Keratinocyte (primary cell): ENCODE results near the gene TTC4. TPM values are rescaled to one million over a fixed set of nuclear protein-coding genes. Genes with fewer than 3 reads are reported as not detected.

ENCODE experiments used
- DNase-seq: peaks from one replicate; pipeline ENCODE4 v3.0.0-alpha.2; 2011; ENCODE audit warnings: low read depth, missing footprints, low spot score
- FAIRE-seq: peaks from 2 replicates; lab custom pipeline; 2011; peaks lifted over from hg19 to GRCh38; lab: Jason Lieb, UNC
- H2AFZ ChIP-seq: 2 replicates; pipeline ENCODE4 v1.6.0; 2012; ENCODE audit warnings: low read length, control low read depth, inconsistent platforms; ENCODE audit not compliant: control insufficient read depth
- H3K27ac ChIP-seq: 2 replicates; pipeline ENCODE4 v1.5.1; 2011; ENCODE audit warnings: low read length; ENCODE audit not compliant: control insufficient read depth, insufficient read depth
- H3K27me3 ChIP-seq: 3 replicates; pipeline ENCODE4 v1.6.0; 2011; ENCODE audit warnings: low read length; ENCODE audit not compliant: control insufficient read depth, insufficient read depth; ENCODE audit errors: extremely low read depth
- H3K36me3 ChIP-seq, 2 experiments: 2 replicates in 1 of 2; 3 replicates in 1 of 2; pipeline ENCODE4 v1.5.1; 2011; ENCODE audit warnings: low read length in 2 of 2, mild to moderate bottlenecking in 1 of 2; ENCODE audit not compliant: control insufficient read depth in 2 of 2, insufficient read depth in 2 of 2; ENCODE audit errors: extremely low read depth in 1 of 2
- H3K4me1 ChIP-seq: 3 replicates; pipeline ENCODE4 v1.5.1; 2011; ENCODE audit warnings: low read length; ENCODE audit not compliant: control insufficient read depth, insufficient read depth; ENCODE audit errors: extremely low read depth
- H3K4me2 ChIP-seq: 3 replicates; pipeline ENCODE4 v1.6.0; 2011; ENCODE audit warnings: low read depth, low read length; ENCODE audit not compliant: control insufficient read depth, insufficient read depth; ENCODE audit errors: extremely low read depth
- H3K4me3 ChIP-seq, 3 experiments: fragments of 200-600 bp in 1 of 3; sonication (generic) in 1 of 3; 2 replicates in 2 of 3; 3 replicates in 1 of 3; pipeline ENCODE4 v1.5.1; 2011 to 2016; ENCODE audit warnings: low read length in 3 of 3, mild to moderate bottlenecking in 3 of 3, control low read depth in 2 of 3, inconsistent platforms in 1 of 3, low read depth in 1 of 3, mixed read lengths in 1 of 3, mixed run types in 1 of 3, moderate library complexity in 1 of 3; ENCODE audit not compliant: control insufficient read depth in 2 of 3, insufficient read depth in 2 of 3; ENCODE audit errors: extremely low read depth in 1 of 3
- H3K79me2 ChIP-seq: 2 replicates; pipeline ENCODE4 v1.6.0; 2012; ENCODE audit warnings: low read length; ENCODE audit not compliant: control insufficient read depth, insufficient read depth
- H3K9ac ChIP-seq: 3 replicates; pipeline ENCODE4 v1.6.0; 2011; ENCODE audit warnings: low read length; ENCODE audit not compliant: control insufficient read depth, insufficient read depth; ENCODE audit errors: extremely low read depth
- H3K9me1 ChIP-seq: 3 replicates; pipeline ENCODE4 v1.6.0; 2011; ENCODE audit warnings: low read length; ENCODE audit not compliant: control insufficient read depth, insufficient read depth; ENCODE audit errors: extremely low read depth
- H3K9me3 ChIP-seq: 2 replicates; pipeline ENCODE4 v1.5.1; 2012; ENCODE audit warnings: low read depth, low read length; ENCODE audit not compliant: control insufficient read depth
- H4K20me1 ChIP-seq: 3 replicates; pipeline ENCODE4 v1.6.0; 2011; ENCODE audit warnings: low read length; ENCODE audit not compliant: control insufficient read depth, insufficient read depth; ENCODE audit errors: extremely low read depth
- CTCF ChIP-seq, 3 experiments: IDR thresholded peaks in 1 of 3; conservative IDR thresholded peaks in 1 of 3; optimal IDR thresholded peaks in 1 of 3; 2 replicates in 2 of 3; 3 replicates in 1 of 3; pipeline versions ENCODE3 to v1.5.1; 2011; ENCODE audit warnings: low read length in 3 of 3, mild to moderate bottlenecking in 3 of 3, moderate library complexity in 2 of 3, control low read depth in 1 of 3, inconsistent platforms in 1 of 3; ENCODE audit not compliant: insufficient read depth in 2 of 3; ENCODE audit errors: extremely low read depth in 1 of 3
- EZH2 ChIP-seq: IDR thresholded peaks from one replicate; pipeline ENCODE4 v1.6.1; 2012; ENCODE audit warnings: inconsistent platforms, mild to moderate bottlenecking, low read length, moderate library complexity
- dilution Hi-C: fragments of 300-500 bp; cut with MboI; formaldehyde crosslinking; loops from one replicate; pipeline ENCODE4 v1.7.0; 2020; ENCODE audit warnings: low sequenced_read_pairs; ENCODE audit not compliant: extremely low pct_ligation_motif_present
- polyA plus RNA-seq, 5 experiments: library from polyadenylated mRNA; depleted of rRNA in 3 of 5; stranded (reverse) in 3 of 5; stranded (forward) in 1 of 5; unstranded in 1 of 5; fragments of >200 nt; gene quantifications; 1 replicate in 1 of 5; 2 replicates in 3 of 5; 3 replicates in 1 of 5; pipeline versions ENCODE4 v1.2.1 to v1.2.3, GENCODE V29; 2011 to 2012; ENCODE audit warnings: missing spikeins in 2 of 5, low read depth in 1 of 5, low replicate concordance in 1 of 5

TTC4 gene
- polyA plus RNA-seq, 1 donor (not counting 4 experiments of a cell fraction or from before 2014, with no cell fraction given): 40.3 TPM

DNA sequence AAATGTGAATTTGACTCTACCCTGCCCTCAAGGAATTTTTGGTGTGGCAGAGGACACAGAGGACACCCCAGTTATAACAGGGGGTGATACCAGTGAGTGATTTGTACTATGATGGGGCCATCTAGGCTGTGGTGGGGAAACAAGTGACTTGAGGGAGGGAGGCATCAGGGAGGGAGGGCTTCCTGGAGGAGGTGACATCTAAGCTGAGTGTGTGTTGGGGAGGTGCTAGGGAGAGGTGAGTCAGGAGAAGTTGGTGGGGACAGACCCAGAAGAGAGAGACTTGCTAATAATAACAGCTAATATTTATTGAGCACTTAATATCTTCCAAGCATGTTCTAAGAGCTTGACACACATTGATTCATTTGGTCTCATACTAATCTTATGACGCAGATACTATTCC lies 19.9 kb upstream of the TTC4 start:
- H3K4me2 ChIP-seq: no peak overlapping the region
- H3K4me3 ChIP-seq: no peak overlapping the region
- H3K79me2 ChIP-seq: no peaks in the 10 kb centered on the region
- no peaks in the 10 kb centered on the region for H4K20me1 ChIP-seq
- dilution Hi-C loops: no loop called here
- H3K4me1 ChIP-seq: no peaks in the 10 kb centered on the region
- no peaks in the 10 kb centered on the region for H3K9me3 ChIP-seq
- no peaks in the 10 kb centered on the region for H3K9me1 ChIP-seq
- peaks cover 3% of the 10 kb centered on the region for H3K27me3 ChIP-seq
- H3K9ac ChIP-seq: no peak overlapping the region
- H3K27ac ChIP-seq: no peak overlapping the region
- TF ChIP-seq EZH2 (no peak), CTCF (optimal IDR thresholded peaks at IDR 0.05 in 1 of 3, IDR thresholded peaks at IDR 0.05 in 1 of 3, conservative IDR thresholded peaks at IDR 0.05 in 1 of 3; ENCODE audit: extremely low read depth in 1 of 3, insufficient read depth in 2 of 3, low read length in 3 of 3) (no peak)
- H2AFZ ChIP-seq: no peak overlapping the region
- no peak for DNase-seq
- H3K36me3 ChIP-seq: no peaks in the 10 kb centered on the region
- FAIRE-seq: no peak

GRCh38 chr1:54696262-54696661 lies 19.4 kb upstream of the TTC4 start:
- no peak overlapping the region for H3K9ac ChIP-seq
- H4K20me1 ChIP-seq: no peaks in the 10 kb centered on the region
- no peak overlapping the region for H3K4me2 ChIP-seq
- dilution Hi-C loops: no loop called here
- no peaks in the 10 kb centered on the region for H3K9me3 ChIP-seq
- H3K27ac ChIP-seq: no peak overlapping the region
- H3K4me1 ChIP-seq: no peaks in the 10 kb centered on the region
- TF ChIP-seq CTCF (optimal IDR thresholded peaks at IDR 0.05 in 1 of 3, IDR thresholded peaks at IDR 0.05 in 1 of 3, conservative IDR thresholded peaks at IDR 0.05 in 1 of 3; ENCODE audit: extremely low read depth in 1 of 3, insufficient read depth in 2 of 3, low read length in 3 of 3) (no peak), EZH2 (no peak)
- no peak overlapping the region for H2AFZ ChIP-seq
- peaks cover 3% of the 10 kb centered on the region for H3K27me3 ChIP-seq
- H3K36me3 ChIP-seq: no peaks in the 10 kb centered on the region
- FAIRE-seq: no peak
- H3K9me1 ChIP-seq: no peaks in the 10 kb centered on the region
- no peaks in the 10 kb centered on the region for H3K79me2 ChIP-seq
- DNase-seq: no peak
- no peak overlapping the region for H3K4me3 ChIP-seq
